Subcutaneous preadipocyte (primary cell): ENCODE measurements around the gene SSX1. TPM values are rescaled to one million over a fixed set of nuclear protein-coding genes. Genes with fewer than 3 reads are reported as not detected.

Experiments
- small RNA-seq: library from RNA; depleted of rRNA; stranded (forward); fragments of <200 nt; gene quantifications from one replicate; pipeline ENCODE3, GENCODE V24; 2012
- total RNA-seq: library from RNA; depleted of rRNA; stranded (reverse); fragments of >200 nt; gene quantifications from 2 replicates; pipeline ENCODE4 v1.2.3, GENCODE V29; 2012

Gene SSX1, protein sequence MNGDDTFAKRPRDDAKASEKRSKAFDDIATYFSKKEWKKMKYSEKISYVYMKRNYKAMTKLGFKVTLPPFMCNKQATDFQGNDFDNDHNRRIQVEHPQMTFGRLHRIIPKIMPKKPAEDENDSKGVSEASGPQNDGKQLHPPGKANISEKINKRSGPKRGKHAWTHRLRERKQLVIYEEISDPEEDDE
- not detected in 2 replicates for total RNA-seq

DNA sequence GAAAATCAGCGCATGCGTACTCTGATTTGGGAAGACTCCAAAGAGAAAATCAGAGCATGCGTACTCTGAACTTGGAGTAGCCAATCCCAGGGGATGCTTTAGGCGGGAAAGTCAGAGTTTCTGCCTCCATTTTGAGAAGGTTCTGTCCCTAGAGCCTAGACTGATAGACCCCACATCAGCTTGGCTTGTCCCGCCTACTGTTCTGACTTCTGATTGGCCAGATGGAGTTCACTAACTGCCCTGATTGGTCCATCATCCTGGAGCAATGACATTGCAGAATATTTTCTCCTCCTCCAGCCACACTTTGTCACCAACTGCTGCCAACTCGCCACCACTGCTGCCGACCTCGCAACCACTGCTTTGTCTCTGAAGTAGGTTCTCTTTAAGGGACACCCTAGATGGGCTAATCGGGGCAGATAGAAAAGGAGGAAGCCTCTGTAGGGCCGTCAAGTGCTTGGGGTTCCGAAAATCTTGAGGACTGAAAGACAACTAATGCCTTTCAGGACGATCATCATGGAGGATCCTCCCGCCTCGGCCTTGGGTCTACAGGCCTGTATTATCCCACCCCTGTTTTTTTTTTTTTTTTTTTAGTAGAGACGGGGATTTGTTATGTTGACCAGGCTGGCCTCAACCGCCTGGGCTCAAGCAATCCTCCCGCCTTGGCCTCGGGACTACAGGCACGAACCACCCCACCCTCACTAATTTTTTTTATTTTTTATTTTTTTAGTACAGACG lies at the start of gene SSX1:
TSS of gene SSX1 (plus strand) at position 331 of the 735 bp plus-strand sequence. CDS start 1,850 bp downstream, outside the sequence.

Small RNA genes within 50 kb of the gene (small RNA-seq; reads per million reads assigned to genes)
- gene AC245047.3 (not detected), gene AC245047.4 (not detected), gene RNA5SP503 (not detected)

Other genes starting within 250 kb of the SSX1 start
- gene SPACA5, start 248.4 kb upstream of the SSX1 start, total RNA-seq: not detected in 2 replicates
- 0.98 and 1.1 TPM in 2 replicates for gene ZNF630, start 183.8 kb upstream of the SSX1 start, total RNA-seq
- not detected in 2 replicates for gene SPACA5B, start 124.8 kb upstream of the SSX1 start, total RNA-seq
- not detected in 2 replicates for gene SSX5, start 58.6 kb upstream of the SSX1 start, total RNA-seq
- not detected in 2 replicates for gene SSX3, start 101.3 kb downstream of the SSX1 start, total RNA-seq
- not detected in 2 replicates for gene SSX4, start 128.1 kb downstream of the SSX1 start, total RNA-seq
- not detected in 2 replicates for gene SSX4B, start 156.6 kb downstream of the SSX1 start, total RNA-seq
- gene SLC38A5, start 214.9 kb downstream of the SSX1 start, total RNA-seq: 111 and 131 TPM in 2 replicates
- gene FTSJ1, start 220.8 kb downstream of the SSX1 start, total RNA-seq: 65.4 and 89.9 TPM in 2 replicates